Activated T-helper 1 cell treated with anti-CD3 and anti-CD28 coated beads, Interleukin-12 subunit alpha, Interleukin-12 subunit beta, Interleukin-2, Interleukin-4 antibody, amounts not matched to agents 30 ng/mL and 10 ng/mL and 1 ng/mL, durations not matched to agents 14 hours and 24 hours and 36 hours (primary cell): ENCODE measurements around the gene PHRF1. TPM values are rescaled to one million over a fixed set of nuclear protein-coding genes. Genes with fewer than 3 reads are reported as not detected.
A peak's percentile ranks its signal among the peaks of the same experiment; 100 is the strongest.
"Not testable (repeated sequence)": the region's sequence is repeated elsewhere in the genome, so short reads cannot be mapped to it uniquely, and the experiment has no call there.

Experiments used
- DNase-seq: peaks from one replicate; pipeline ENCODE4 v3.0.0; 2021; ENCODE audit warnings: low spot score
- H3K27ac Mint-ChIP-seq: one replicate; pipeline ENCODE4 v1.8.0; 2021; ENCODE audit warnings: mild to moderate bottlenecking, mixed read lengths
- H3K27me3 Mint-ChIP-seq: one replicate; pipeline ENCODE4 v1.8.0; 2022; ENCODE audit warnings: mild to moderate bottlenecking, moderate library complexity, mixed read lengths; ENCODE audit not compliant: insufficient read depth
- H3K36me3 Mint-ChIP-seq: one replicate; pipeline ENCODE4 v1.8.0; 2021; ENCODE audit warnings: low read depth, mixed read lengths
- H3K4me1 Mint-ChIP-seq: one replicate; pipeline ENCODE4 v1.8.0; 2021; ENCODE audit warnings: low read depth, mixed read lengths
- H3K4me3 Mint-ChIP-seq: one replicate; pipeline ENCODE4 v1.8.0; 2021; ENCODE audit warnings: mild to moderate bottlenecking, moderate library complexity, mixed read lengths
- H3K9me3 Mint-ChIP-seq: one replicate; pipeline ENCODE4 v1.8.0; 2021; ENCODE audit warnings: mixed read lengths
- intact Hi-C: fragments of 100-400 bp; cut with micrococcal nuclease; formaldehyde crosslinking; loops from one replicate; pipeline ENCODE4 v1.15.1; 2024
- total RNA-seq: library from RNA; stranded (reverse); gene quantifications from 2 replicates; pipeline ENCODE4 v1.2.3, GENCODE V29; 2022

The PHRF1 gene
- total RNA-seq, 1 donor from 2014 or later = 58.6 TPM

DNA sequence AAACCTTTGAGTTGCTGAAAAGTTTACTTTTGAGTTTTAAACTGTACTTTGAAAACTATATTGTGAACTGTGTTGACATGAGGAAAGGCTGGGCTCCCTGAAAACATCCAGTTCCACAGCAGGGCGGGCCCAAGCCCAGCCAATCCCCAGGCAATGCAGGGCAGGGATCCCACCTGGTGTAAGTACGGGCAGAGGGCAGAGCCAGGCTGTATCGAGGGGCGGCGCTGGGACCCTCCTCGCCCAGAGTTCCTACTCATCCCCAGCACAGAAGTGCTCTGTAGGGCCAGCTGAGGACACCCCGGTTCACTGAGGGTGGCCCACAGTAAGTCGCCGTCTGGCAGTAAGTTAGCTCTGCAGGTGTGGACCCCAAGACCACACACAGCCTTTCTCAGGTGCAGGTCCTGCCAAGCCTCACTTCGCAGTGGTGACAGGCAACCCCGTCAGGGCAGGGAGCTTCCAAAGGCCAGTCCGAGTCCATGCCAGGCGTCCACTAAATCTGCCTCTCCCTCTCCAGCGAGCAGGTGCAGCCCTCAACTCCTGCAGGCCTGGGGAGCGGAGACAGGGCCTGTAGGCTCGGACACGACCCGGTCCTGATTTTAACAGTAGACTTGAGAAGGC lies 9.2 kb upstream of the PHRF1 start:
- no peaks in the 10 kb centered on the region for H3K9me3 Mint-ChIP-seq
- no peak for DNase-seq
- intact Hi-C loops = no loop called here
- peaks cover 16% of the 10 kb centered on the region for H3K4me1 Mint-ChIP-seq
- peak overlapping the region; percentile 65 for H3K27ac Mint-ChIP-seq
- peaks cover 7% of the 10 kb centered on the region for H3K36me3 Mint-ChIP-seq
- H3K4me3 Mint-ChIP-seq = peak overlapping the region; percentile 89
- no peaks in the 10 kb centered on the region for H3K27me3 Mint-ChIP-seq

DNA sequence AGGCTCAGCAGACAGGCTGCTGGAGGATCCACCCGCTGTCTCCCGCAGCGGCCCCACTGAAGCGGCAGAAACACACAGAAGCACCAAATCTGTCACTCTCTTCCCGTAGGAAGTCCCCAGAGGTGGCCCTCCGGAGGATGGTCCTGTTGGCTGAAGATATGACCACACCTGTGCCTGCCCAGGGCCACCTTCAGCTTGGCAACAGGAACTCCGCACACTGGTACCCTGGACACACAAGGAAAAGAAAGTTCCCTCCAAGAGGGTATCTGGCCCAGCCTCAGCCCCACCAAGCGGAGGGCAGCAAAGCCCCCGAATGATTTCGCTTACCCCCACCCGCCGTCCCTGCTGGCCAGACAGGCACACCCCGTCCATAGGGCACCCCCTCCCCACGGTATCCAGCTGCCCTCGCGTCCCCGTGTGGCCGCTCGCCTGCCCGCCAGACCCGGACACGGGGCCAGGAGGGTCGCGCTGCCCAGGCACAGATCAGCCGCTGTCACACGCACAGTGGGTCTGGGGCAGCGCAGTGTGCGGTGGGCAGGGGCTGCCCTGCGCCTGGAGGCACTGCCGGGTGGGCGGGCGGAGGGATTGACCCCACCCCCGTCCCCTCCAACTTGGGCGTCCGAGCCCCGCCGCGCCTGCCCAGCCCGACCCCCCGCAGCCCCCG lies 8.5 kb upstream of the PHRF1 start:
- Mint-ChIP-seq H3K4me1 (peaks cover 16% of the 10 kb centered on the region), H3K27me3 (peaks cover under 1% of the 10 kb centered on the region), H3K9me3 (no peaks in the 10 kb centered on the region), H3K36me3 (peaks cover 7% of the 10 kb centered on the region), H3K27ac (peak overlapping the region; percentile 65), H3K4me3 (peak overlapping the region; percentile 89)
- DNase-seq = no peak
- intact Hi-C loops = loop anchor here (1.0 to 2.0 kb wide), 7 partner anchors 7 to 229 kb away; partner anchors contain the start of genes DEAF1, LMNTD2, LRRC56 and PHRF1

DNA sequence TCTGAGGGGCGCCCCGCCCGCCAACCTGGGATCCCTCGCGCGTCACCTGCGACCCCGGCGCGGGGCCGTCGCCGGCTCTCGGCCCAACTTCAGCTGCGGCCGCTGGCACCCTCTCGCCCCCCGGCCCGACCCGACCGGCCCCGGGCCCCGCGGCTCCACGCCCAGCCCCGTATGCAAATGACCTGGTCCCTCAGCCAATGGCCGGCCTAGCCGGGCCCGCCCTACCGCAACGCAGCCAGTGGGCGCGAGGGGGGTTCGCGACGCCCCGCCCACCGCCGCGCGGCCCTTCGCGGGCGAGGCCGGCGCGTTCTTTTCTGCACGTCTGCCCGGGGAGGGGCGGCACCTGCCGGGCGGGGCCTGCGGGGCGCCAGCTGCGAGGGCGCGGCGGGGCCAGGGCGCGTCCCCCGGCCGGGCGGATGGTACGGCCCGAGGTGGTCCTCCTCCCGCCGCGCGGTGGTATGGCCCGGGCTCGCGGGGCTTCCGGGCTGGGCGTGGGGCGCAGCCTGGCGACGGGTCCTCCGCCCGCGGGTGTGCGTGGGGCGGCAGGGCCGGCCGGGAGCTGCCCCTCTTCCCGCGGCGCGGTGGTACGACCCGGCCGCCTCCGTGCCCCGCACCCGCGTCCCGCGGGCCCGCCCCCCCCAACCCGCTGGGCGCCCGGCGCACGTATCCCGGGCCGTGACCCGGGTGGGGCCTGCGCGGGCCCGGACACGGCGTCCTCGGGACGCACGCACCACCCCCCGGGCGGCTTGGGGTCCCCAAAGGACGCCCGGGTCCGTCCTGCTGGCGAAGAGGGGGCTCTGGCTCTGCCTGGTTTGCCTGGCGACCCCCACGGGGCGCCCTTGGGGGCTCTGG lies 7.7 kb upstream of the PHRF1 start:
- Mint-ChIP-seq H3K27ac (no peak overlapping the region), H3K9me3 (no peaks in the 10 kb centered on the region), H3K4me1 (peaks cover 15% of the 10 kb centered on the region), H3K4me3 (peak overlapping the region; percentile 79), H3K27me3 (peaks cover 2% of the 10 kb centered on the region), H3K36me3 (peaks cover 6% of the 10 kb centered on the region)
- peak; percentile 97 for DNase-seq
- intact Hi-C loops = loop anchor here (1.0 to 2.0 kb wide), 7 partner anchors 8 to 228 kb away; partner anchors contain the start of genes DEAF1, LMNTD2, LRRC56 and PHRF1

DNA sequence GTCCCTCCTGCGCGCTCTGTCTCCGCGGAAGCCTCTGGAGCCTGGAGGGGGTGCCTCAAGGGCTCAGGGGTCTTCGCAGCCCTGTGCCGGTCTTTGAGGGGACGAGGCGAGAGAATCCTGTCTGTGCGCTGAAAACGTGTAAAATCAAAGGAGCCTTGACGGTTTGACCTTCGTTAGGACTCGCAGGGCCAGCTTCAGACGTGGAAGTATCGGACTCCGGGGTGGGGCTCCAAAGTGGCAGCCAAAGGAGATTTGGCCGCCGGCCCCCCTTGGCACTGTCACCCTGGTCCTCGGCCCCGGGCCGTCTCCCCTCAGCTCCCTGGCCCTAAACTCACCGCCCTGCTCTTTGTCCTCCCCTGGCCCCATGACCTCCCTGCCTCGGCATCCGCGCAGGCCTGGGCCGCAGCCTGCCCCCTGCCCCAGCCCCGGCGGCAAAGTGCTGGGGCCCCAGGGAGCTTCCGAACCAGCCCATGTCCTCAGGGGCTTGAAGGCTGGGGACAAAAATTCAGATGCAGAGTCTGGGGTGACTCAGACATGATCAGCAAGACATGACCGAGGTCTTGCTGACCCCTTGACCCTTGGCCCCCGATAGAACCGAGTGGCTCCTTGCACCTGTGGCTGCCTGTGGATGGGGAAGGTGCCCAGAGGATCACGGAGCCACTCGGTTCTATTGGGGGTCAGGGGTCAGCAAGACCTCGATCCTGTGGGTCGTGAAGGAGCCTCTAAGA lies 6.9 kb upstream of the PHRF1 start:
- DNase-seq = no peak

DNA sequence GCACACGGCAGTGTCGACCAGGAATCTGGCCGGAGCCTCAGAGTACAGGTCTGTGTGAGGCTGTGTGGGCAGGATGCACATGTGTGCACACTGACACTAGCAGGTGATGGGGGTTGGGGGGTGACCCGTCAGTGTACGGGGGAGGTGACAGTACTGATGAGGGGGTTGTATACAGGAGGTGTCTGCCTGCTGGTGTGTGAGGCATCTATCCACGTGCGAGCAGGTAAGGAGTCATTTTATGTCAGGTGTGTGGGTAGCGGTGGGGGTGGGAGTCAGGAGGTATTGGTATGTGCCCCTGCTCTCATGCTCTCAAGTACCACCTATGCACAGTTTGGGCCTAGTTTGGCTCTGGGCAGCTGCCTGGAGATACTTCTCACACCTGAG lies 4.5 kb upstream of the PHRF1 start:
- intact Hi-C loops = no loop called here
- H3K27me3 Mint-ChIP-seq = peaks cover 15% of the 10 kb centered on the region
- no peaks in the 10 kb centered on the region for H3K9me3 Mint-ChIP-seq

More for the DNA sequence above, 6.9 kb upstream of the PHRF1 start:
- Mint-ChIP-seq H3K4me1 (peaks cover 16% of the 10 kb centered on the region), H3K27ac (peak overlapping the region; percentile 55), H3K4me3 (peak overlapping the region; percentile 79), H3K27me3 (peaks cover 6% of the 10 kb centered on the region), H3K9me3 (no peaks in the 10 kb centered on the region), H3K36me3 (peaks cover 2% of the 10 kb centered on the region)
- intact Hi-C loops = loop anchor here (2.0 kb wide), 4 partner anchors 33 to 227 kb away; partner anchors contain the start of genes LRRC56 and RNH1

DNA sequence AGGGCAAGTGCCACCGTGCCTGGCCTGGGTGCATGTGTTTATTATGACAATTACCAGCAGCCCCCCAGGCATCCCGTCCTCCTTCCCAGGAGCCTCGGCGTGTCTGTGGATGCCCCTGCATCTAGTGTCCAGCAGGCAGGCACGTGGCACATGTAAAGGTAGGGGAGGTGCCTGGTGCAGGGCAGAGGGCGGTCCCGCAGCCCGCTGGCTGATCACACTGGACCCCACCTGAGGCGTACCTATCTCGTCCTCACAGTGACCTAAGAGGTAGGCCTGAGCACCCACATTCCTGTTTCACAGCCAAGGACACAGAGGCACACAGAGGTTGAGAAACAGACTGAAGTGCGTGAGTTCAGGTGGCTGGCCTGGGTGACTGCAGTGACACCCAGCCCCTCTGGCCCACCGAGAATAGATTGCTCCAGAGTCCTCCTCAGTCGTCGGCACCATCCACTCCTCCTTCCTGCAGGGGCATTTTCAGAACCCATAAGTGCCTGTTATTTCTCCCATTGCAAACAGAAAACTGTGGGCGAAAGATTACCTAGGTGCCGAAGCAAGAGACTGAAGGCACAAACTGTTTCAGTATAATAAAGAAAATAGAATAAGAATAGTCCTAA lies 3.0 kb upstream of the PHRF1 start:
- H3K27ac Mint-ChIP-seq = no peak overlapping the region
- peaks cover 15% of the 10 kb centered on the region for H3K27me3 Mint-ChIP-seq
- no peak for DNase-seq
- H3K4me3 Mint-ChIP-seq = no peak overlapping the region
- peaks cover 23% of the 10 kb centered on the region for H3K4me1 Mint-ChIP-seq
- no peaks in the 10 kb centered on the region for H3K9me3 Mint-ChIP-seq
- intact Hi-C loops = no loop called here
- H3K36me3 Mint-ChIP-seq = peaks cover 4% of the 10 kb centered on the region

More for the DNA sequence above, 4.5 kb upstream of the PHRF1 start:
- H3K36me3 Mint-ChIP-seq = no peaks in the 10 kb centered on the region
- no peak overlapping the region for H3K4me3 Mint-ChIP-seq
- DNase-seq = no peak
- H3K4me1 Mint-ChIP-seq = peaks cover 23% of the 10 kb centered on the region
- H3K27ac Mint-ChIP-seq = no peak overlapping the region

DNA sequence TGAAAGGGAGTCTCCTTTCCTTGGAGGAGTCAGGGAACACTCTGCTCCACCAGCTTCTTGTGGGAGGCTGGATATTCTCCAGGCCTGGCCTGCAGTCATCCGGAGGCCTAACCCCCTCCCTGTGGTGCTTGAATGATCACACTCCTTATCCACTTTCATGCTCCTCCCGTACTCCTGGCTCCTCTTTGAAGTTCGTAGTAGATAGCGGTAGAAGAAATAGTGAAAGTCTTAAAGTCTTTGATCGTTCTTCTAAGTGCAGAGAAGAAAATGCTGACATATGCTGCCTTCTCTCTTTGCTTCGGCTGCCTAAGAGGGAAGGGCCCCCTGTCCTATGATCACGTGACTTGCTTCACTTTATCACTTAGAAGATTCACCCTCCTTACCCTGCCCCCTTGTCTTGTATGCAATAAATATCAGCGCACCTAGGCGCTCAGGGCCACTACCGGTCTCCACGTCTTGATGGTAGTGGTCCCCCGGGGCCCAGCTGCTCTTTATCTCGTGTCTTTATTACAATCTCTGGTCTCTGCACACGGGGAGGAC lies 2.2 kb upstream of the PHRF1 start:
- peak overlapping the region; percentile 83 for H3K4me3 Mint-ChIP-seq
- intact Hi-C loops = loop anchor here (2.0 kb wide), 1 partner anchor 167 kb away; no protein-coding TSS in a partner anchor
- H3K9me3 Mint-ChIP-seq, H3K36me3 Mint-ChIP-seq, DNase-seq, H3K27ac Mint-ChIP-seq: not testable (repeated sequence)
- peaks cover 29% of the 10 kb centered on the region for H3K4me1 Mint-ChIP-seq
- peaks cover 15% of the 10 kb centered on the region for H3K27me3 Mint-ChIP-seq

DNA sequence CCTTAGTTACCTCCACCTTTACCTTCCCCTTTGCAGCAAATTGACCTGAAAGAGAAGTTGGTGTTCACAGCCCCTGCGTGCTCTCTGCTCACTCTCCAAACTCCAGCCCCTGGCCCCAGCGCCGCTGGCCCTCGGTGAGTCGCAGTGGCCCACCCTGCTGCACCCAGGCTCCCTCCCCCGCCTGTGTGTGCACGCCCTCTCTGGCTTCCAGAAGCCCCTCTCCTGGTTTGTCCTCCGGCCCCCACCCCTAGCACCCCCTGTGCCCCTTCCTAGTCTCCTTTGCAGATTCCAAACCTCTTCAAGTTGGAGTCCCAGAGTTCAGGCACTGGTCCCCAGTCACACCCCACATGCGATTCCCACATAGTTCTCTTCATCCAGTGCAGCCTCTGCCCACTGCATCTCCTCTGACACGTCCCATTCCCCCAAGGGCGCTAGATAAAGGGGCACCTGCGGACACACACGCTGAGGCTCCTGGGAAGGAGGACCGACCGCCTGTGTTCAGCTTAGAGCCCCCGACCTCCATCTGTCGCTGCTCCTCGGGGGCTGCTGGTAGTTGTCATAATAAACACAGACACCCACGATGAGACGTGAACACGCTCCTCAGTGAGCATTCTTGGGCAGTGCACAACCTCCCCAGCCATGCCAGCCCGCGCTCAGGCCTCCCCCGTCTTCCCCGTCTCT lies 1.5 kb upstream of the PHRF1 start:
- Mint-ChIP-seq H3K27me3 (peaks cover 15% of the 10 kb centered on the region), H3K9me3 (no peaks in the 10 kb centered on the region), H3K36me3 (peaks cover 4% of the 10 kb centered on the region), H3K4me1 (peaks cover 36% of the 10 kb centered on the region), H3K4me3 (peak overlapping the region; percentile 83), H3K27ac (peak overlapping the region; percentile 26)
- no peak for DNase-seq
- intact Hi-C loops = loop anchor here (1.0 to 5.0 kb wide), 4 partner anchors 14 to 367 kb away; partner anchors contain the start of genes BET1L, LMNTD2, RASSF7 and RIC8A

DNA sequence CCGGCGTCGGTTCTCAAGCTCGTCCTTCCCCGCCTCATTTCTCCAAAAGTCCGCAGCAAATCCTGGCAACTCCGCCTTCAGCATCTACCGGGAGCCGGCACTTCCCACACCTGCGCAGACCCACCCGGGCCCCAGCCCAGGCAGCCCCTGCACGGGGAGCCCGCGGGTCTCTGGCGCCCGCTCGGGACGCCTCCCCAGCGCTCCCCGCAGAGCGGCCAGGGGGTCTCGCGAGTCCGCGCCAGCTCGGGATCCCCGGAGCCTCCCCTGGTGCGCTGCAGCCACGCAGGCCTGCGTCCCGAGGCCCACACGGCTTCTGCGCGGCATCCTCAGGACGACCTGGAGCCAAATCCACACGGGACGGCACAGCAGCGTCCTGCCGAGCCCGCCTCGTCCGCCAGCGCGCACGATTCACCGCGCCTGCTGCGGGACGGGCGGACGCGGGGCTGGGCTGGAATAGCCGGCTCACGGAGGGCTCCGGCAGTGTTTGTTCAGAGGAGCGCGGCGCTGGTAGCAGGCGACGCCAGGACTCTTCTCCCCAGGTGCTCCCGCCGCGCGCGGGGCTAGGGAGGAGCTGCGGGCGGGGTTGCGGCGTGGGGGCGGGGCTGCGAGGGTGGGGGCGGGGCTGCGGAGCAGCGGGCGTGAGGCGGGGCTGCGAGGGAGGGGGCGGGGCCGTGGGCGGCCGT lies 816 bp upstream of the PHRF1 start:
- H3K4me3 Mint-ChIP-seq = peak overlapping the region; percentile 83
- peaks cover 15% of the 10 kb centered on the region for H3K27me3 Mint-ChIP-seq
- peaks cover 38% of the 10 kb centered on the region for H3K4me1 Mint-ChIP-seq
- peak overlapping the region; percentile 26 for H3K27ac Mint-ChIP-seq
- no peak for DNase-seq
- H3K9me3 Mint-ChIP-seq = no peaks in the 10 kb centered on the region
- intact Hi-C loops = loop anchor here (1.0 to 5.0 kb wide), 4 partner anchors 15 to 368 kb away; partner anchors contain the start of genes BET1L, LMNTD2, RASSF7 and RIC8A
- peaks cover 4% of the 10 kb centered on the region for H3K36me3 Mint-ChIP-seq

DNA sequence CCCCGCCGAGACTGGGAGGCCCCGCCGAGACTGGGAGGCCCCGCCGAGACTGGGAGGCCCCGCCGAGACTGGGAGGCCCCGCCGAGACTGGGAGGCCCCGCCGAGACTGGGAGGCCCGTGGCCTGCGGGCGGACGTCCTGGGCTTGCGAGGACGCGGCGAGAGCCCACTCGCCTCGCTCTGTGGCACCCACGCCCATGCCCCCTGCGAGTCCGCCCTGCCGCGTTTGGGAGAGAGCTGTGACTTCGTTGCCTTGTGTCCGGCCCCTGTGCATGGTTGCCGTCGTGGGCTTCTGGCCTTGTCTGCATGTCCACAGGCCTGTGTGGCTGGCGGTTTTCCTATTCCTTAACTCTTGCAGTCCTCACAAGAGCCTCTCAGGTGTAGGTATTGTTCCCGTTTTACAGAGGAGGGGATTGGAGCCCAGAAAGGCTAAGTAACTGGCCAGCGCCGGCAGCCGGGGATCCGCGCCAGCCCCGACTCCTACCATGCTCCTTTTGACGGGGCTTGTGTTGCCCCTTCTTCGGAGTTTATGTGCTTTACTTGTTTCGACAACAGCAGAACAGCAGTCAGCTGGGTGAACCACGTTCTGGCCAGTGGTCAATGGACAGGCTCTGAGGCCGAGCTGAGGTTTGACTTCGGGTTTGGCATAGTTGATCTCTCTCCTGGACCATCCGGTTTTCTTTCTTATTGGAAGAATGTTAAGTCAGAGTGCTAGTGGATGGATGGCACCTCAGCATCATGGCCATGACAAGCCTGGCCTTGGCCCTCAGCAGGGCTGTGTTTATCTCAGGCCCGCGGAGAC lies 741 bp downstream of the PHRF1 start:
- DNase-seq = no peak
- peak overlapping the region; percentile 94 for H3K4me3 Mint-ChIP-seq
- peaks cover 14% of the 10 kb centered on the region for H3K36me3 Mint-ChIP-seq
- H3K4me1 Mint-ChIP-seq = peaks cover 43% of the 10 kb centered on the region
- peaks cover 15% of the 10 kb centered on the region for H3K27me3 Mint-ChIP-seq
- H3K9me3 Mint-ChIP-seq = no peaks in the 10 kb centered on the region
- intact Hi-C loops = loop anchor here (1.0 to 5.0 kb wide), 9 partner anchors 9 to 370 kb away; partner anchors contain the start of genes BET1L, DEAF1, LRRC56 and RIC8A
- H3K27ac Mint-ChIP-seq = peak overlapping the region; percentile 59
